ENCODE data around the gene CKS1B. TPM values are rescaled to one million over a fixed set of nuclear protein-coding genes. Genes with fewer than 3 reads are reported as not detected.

CKS1B gene
- total and polyA plus RNA-seq, 9 of the 15 experiments (the other 6 are each of a cell fraction or from before 2014, with no cell fraction given): 215 to 1,103 (median 460) TPM

GRCh38 chr1:154993572-154994268 is 19.2 kb downstream of the CKS1B start, which contains the start of gene LENEP (continued):
- TF ChIP-seq TFE3 (CRISPR knock-in tag; IDR thresholded peaks at IDR 0.05) (no peak), NFATC3 (IDR thresholded peaks at IDR 0.05) (no peak), ATF1 (CRISPR knock-in tag; IDR thresholded peaks at IDR 0.05) (no peak), ATF1 (tag; IDR thresholded peaks at IDR 0.05) (0 out of 2 replicates have a peak, but pooled peaks have one; percentile 6), GMEB1 (CRISPR knock-in tag; IDR thresholded peaks at IDR 0.05) (no peak), NFE2 (IDR thresholded peaks at IDR 0.05; ENCODE audit: low read depth) (peak; percentile 38; the same call in 1 of the 2 replicates), LEF1 (IDR thresholded peaks at IDR 0.05) (no peak), ZNF609 (CRISPR knock-in tag; IDR thresholded peaks at IDR 0.05; ENCODE audit: borderline replicate concordance) (no peak), FOXK2 (conservative IDR thresholded peaks at IDR 0.05 in 1 of 2, IDR thresholded peaks at IDR 0.05 in 1 of 2; ENCODE audit: low read depth in 2 of 2) (peak; percentile 18 to 33; a peak in 2 of 4 replicates), CBFA2T3 (IDR thresholded peaks at IDR 0.05) (no peak), NONO (IDR thresholded peaks at IDR 0.05; ENCODE audit: low read depth in 2 of 2, low read length in 1 of 2) (no peak), SUPT5H (IDR thresholded peaks at IDR 0.05) (peak; percentile 41; the same call in 1 of the 2 replicates), POLR2G (IDR thresholded peaks at IDR 0.05; ENCODE audit: low read depth, low read length) (peak; percentile 43; the same call in 1 of the 2 replicates), MXD1 (CRISPR knock-in tag; IDR thresholded peaks at IDR 0.05; ENCODE audit: borderline replicate concordance, poor library complexity, severe bottlenecking) (no peak), ATF7 (IDR thresholded peaks at IDR 0.05) (no peak), C11orf30 (IDR thresholded peaks at IDR 0.05; ENCODE audit: low read depth) (peak; percentile 39; the same call in 1 of the 2 replicates), MED1 (CRISPR knock-in tag; IDR thresholded peaks at IDR 0.05; ENCODE audit: borderline replicate concordance) (no peak), EGR1 (conservative IDR thresholded peaks at IDR 0.05) (0 out of 2 replicates have a peak, but pooled peaks have one; percentile 10)
